ENCODE data around the gene PIN1.
A peak's percentile ranks its signal among the peaks of the same experiment; 100 is the strongest.
"Not testable (repeated sequence)": the region's sequence is repeated elsewhere in the genome, so short reads cannot be mapped to it uniquely, and the experiment has no call there.

Gene PIN1

DNA sequence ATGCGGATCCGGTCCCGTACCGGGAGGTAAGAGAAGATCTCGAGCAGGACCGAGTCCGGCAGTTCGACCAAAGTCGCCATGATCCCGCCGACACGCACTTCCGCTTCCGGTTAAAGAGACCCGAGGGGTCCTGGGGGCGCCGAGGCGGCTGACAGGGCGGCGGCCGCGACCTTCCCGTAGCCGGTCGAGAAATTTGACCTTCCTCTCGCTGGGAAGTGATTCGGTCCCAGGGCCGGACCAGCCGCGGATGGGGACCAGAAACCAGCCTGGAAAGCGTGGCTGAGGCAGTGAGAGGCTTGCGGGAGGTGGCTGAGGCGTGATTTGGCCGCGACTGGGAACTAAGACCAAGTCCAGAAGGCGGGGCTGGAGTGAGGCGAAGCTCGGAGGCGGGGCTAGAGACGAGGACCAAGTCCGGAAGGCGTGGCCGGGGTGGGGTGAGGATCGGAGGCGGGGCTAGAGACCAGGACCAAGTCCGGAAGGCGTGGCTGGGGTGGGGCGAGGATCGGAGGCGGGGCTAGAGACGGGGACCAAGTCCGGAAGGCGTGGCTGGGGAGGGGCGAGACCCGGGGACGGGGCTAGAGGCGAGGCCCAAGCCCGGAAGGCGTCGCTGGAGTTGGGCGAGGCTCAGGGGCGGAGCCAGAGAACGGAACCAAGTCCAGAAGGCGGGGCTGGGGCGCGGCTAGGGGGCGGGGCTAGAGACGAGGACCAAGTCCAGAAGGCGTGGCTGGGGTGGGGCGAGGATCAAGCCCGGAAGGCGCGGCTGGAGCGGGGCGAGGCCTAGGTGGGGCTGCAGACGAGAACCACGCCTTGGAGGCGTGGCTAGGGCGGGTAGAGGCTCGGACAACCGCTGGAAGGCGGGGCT, 16.2 kb upstream of the PIN1 start, which contains the start of gene FBXL12:
Gene FBXL12, minus strand, starts transcription at position 346 of the 862 bp plus-strand sequence. Its CDS starts 266 bp downstream, at position 80.
- peak; percentile 99 for DNase-seq (ENCODE audit: low read depth, low spot score)

GRCh38 chr19:9819596-9819909, 15.6 kb upstream of the PIN1 start:
- DNase-seq (ENCODE audit: low read depth, low spot score): no peak

GRCh38 chr19:9820034-9820433, 15.1 kb upstream of the PIN1 start:
- not testable (repeated sequence) for DNase-seq (ENCODE audit: low read depth, low spot score)

GRCh38 chr19:9823816-9824215, 11.3 kb upstream of the PIN1 start:
- no peak for DNase-seq (ENCODE audit: low read depth, low spot score)

DNA sequence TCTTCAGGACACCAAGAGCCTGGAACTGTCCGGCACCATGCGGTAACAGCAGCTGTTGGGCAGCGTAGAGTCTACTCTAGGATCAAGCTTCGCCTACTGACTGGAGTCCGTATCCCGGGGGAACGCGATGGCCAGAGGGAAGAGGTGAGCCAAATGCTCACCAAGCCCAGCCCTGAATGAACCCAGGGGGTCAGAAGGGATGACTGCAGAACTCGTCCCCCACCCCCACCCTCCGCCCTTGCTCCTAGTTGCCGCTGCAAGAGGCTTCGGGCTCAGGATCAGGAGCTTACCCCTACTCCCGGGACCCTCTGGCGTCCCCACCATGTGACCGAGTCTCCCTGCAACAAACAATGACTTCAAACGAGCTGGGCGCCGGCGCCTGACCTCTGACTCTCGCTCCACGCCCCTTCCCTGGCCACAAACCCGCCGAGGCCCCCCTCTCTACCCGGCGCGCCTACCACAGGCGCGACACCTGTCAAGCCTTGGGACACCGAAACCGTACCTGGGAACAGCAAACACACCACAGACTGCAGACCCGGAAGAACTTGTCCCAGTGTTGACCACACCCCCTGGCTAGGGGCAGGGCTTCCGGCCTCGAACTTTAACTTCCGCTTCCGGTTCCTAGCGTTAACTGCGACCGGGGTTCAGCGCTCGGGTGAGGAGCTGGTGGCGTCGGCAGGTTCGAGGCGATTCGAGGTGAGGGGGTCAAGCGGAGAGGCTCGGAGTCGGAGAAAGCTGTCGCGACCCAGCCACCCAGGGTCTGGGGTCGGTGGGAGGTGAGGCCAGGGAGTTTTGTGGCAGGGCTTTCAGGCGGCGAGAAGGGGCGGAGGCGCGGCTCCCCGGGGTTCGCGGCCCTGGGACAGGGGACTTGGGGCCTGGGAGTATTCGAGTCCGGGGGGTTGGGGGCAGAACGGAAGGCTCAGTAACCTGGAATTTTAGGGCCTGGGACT, 7.6 kb upstream of the PIN1 start, which contains the start of gene UBL5:
Gene UBL5, plus strand, starts transcription at position 630 of the 950 bp plus-strand sequence. CDS start 420 bp downstream, outside the sequence.
- DNase-seq (ENCODE audit: low read depth, low spot score): peak; percentile 94

- no peak for DNase-seq (ENCODE audit: low read depth, low spot score)
Measured at GRCh38 chr19:9828551-9829063, 6.5 kb upstream of the PIN1 start.

DNA sequence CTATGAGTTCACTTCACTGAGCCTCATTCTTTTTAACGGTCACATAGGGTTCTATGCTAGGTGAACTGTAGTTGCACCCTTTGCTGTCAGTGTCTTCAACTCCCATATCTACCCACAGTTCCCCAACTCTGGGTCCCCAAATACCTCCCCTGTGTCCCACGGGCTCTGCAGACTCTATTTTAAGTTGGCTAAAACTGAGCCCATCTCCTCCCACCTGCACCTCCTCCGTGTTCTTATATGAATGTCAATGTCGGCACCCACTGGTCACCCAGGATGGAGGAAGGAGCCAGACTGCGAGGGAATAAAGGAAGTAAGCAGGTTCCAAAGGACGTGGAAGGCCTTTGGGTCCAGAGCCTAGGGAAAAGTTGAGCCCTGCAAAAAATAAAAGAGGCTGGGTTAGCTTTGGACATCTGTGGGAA, 802 bp upstream of the PIN1 start:
- DNase-seq (ENCODE audit: low read depth, low spot score): no peak

- no peak for DNase-seq (ENCODE audit: low read depth, low spot score)
Measured at GRCh38 chr19:9835507-9835949, 410 bp downstream of the PIN1 start.

GRCh38 chr19:9836021-9836420, 903 bp downstream of the PIN1 start:
- no peak for DNase-seq (ENCODE audit: low read depth, low spot score)

DNA sequence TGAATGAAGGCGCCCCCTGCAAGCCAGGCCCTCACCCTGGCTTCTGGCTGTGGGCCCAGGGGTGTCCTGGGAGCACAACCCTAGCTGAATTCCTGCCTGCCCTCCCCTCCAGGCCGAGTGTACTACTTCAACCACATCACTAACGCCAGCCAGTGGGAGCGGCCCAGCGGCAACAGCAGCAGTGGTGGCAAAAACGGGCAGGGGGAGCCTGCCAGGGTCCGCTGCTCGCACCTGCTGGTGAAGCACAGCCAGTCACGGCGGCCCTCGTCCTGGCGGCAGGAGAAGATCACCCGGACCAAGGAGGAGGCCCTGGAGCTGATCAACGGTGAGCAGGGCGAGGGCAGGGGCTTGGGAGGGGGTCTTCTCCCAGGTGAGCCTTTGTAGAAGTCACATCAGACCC, 3.2 kb downstream of the PIN1 start:
- DNase-seq (ENCODE audit: low read depth, low spot score): no peak

- no peak for DNase-seq (ENCODE audit: low read depth, low spot score)
Measured at GRCh38 chr19:9839415-9839814, 4.3 kb downstream of the PIN1 start.

- no peak for DNase-seq (ENCODE audit: low read depth, low spot score)
Measured at GRCh38 chr19:9842834-9843625, 7.9 kb downstream of the PIN1 start.

GRCh38 chr19:9843626-9844273, 8.6 kb downstream of the PIN1 start:
- DNase-seq (ENCODE audit: low read depth, low spot score): not testable (repeated sequence)

DNA sequence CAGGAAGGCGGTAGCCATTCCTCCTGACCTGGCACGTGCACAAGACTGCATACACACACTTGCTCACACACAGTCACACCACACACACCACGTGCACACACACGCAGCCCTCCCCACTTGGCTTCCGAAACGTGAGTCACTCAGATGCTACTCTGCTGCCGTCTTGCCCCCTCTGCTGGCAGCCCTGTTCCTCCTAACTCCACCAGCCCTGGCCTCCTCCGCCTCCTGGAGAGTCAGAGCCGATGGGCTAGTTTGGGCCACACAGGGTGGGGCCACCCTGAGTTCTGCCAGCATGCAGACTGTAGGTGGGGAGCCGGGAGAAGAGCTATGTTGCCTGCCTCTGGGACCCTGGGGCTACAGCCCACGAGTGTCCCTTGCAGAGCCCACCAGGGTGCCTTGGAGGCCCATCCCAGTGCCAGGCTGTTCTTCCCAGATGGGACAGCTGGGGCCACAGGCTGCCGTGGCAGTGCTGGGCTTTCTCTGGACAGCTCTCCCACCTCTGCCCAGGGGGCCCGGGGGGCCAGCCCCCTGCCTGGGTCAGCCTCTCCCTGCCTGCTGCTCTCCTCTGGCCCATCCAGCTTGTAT, 12.1 kb downstream of the PIN1 start:
- DNase-seq (ENCODE audit: low read depth, low spot score): peak; percentile 69

DNA sequence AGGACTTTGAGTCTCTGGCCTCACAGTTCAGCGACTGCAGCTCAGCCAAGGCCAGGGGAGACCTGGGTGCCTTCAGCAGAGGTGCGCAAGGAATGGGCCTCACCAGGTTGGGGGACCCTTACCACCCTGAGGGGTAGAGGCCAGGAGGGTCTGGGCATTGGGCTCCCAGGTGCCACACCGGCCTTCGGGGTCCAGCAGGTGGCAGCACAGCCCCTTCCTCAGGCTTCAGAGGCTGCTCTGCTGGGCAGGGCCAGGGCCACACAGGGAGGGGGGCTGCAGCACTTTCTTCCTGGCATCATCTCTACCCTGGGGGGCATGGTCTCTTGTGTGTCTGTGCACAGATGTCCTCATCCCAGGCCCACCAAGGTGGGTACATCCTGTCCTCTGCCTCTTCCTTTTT, 12.9 kb downstream of the PIN1 start:
- peak; percentile 48 for DNase-seq (ENCODE audit: low read depth, low spot score)

GRCh38 chr19:9848762-9849161, 13.6 kb downstream of the PIN1 start:
- DNase-seq (ENCODE audit: low read depth, low spot score): no peak

- no peak for DNase-seq (ENCODE audit: low read depth, low spot score)
Measured at GRCh38 chr19:9849791-9850190, 14.7 kb downstream of the PIN1 start.

- DNase-seq (ENCODE audit: low read depth, low spot score): no peak
Measured at GRCh38 chr19:9850235-9850959, 15.3 kb downstream of the PIN1 start.

DNA sequence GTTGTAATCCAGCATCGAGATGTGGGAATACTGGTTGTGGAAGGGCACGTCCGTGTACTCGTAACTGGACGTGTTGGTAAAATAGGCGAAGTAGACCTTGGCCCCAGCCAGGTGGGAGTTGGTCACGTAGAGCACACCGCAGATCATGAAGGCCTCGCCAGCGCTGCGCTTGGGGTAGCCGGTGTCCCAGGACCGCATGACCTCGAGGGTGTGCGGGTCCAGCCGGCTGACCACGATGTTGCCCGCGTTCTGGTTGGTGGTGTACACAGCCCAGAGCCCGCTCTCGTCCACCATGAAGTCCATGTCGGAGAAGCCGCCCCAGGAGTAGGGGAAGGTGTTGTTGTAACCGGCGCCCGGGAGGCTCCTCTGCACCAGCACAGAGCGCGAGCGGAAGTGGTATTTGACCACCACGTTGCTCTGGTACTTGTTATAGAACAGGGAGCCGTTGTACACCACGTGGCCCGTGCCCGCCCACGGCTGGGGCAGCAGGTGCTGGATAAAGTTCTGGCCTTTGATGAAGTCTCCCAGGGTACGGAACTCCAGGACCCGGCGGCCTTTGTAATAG, 19.2 kb downstream of the PIN1 start:
- no peak for DNase-seq (ENCODE audit: low read depth, low spot score)
